Activated naive CD4-positive, alpha-beta T cell treated with anti-CD3 and anti-CD28 coated beads, Interleukin-2, amount 50 U/mL, for 72 hours (primary cell): Measurements from ENCODE around the gene RNF43. TPM values are rescaled to one million over a fixed set of nuclear protein-coding genes. Genes with fewer than 3 reads are reported as not detected.
"Not testable (repeated sequence)": the region's sequence is repeated elsewhere in the genome, so short reads cannot be mapped to it uniquely, and the experiment has no call there.

Source experiments
- ATAC-seq, 2 donors: fragments of 150-1000 bp; cut with Tn5 transposase; 2 replicates each; pipeline ENCODE4 v1.10.0; 2021; ENCODE audit warnings: mild to moderate bottlenecking in 2 of 2, moderate library complexity in 2 of 2
- DNase-seq, 2 donors: peaks; one replicate each; pipeline ENCODE4 v3.0.0; 2021 to 2022; ENCODE audit warnings: low spot score in 2 of 2
- H3K27ac Mint-ChIP-seq, 2 donors: one replicate each; pipeline ENCODE4 v1.8.0; 2022; ENCODE audit warnings: mild to moderate bottlenecking in 2 of 2, mixed read lengths in 2 of 2
- H3K36me3 Mint-ChIP-seq, 2 donors: one replicate each; pipeline ENCODE4 v1.8.0; 2022; ENCODE audit warnings: mixed read lengths in 2 of 2
- H3K9me3 Mint-ChIP-seq, 2 donors: one replicate each; pipeline ENCODE4 v1.8.0; 2022; ENCODE audit warnings: mixed read lengths in 2 of 2
- total RNA-seq, 2 donors: library from RNA; stranded (reverse); gene quantifications; one replicate each; pipeline ENCODE4 v1.2.3, GENCODE V29; 2022

The RNF43 gene
- total RNA-seq, 2 donors from 2014 or later: 2.5 to 2.9 TPM

GRCh38 chr17:58412961-58413586, 4.3 kb downstream of the RNF43 start:
- ATAC-seq (peak in 1 of 2 donors; percentile 35), DNase-seq (no peak)
- no peak overlapping the region for H3K27ac Mint-ChIP-seq
- H3K36me3 Mint-ChIP-seq: no peaks in the 10 kb centered on the region
- H3K9me3 Mint-ChIP-seq: no peaks in the 10 kb centered on the region

DNA sequence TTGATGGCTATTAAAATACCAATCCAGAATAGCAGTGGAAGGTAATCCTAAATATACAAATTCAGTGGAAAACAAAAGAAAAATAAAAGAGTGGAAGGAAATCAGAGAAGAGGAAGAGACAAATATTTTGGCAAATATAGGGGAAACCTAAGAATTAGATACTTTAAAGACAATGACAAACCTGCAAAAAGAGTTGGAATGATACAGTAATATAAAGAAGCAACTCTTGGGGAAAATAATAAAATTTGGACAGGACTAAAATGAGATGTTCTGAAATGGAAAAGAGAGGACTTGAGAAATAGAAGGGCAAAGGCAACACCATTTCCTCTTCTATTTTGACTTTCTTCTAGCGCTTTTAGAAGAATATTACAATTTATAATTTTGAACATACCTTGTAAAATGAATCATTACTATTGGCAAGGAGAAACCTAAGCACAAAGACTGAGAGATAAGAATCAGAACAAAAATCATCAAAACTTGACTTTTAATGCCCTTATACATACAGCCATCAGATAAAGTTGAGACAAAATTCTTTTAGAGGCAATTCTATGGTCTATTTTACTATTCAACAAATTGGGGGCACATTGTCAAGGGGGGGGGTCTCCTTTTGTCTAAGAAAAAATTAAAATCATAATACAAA, 5.2 kb downstream of the RNF43 start:
- DNase-seq: no peak
- no peaks in the 10 kb centered on the region for H3K9me3 Mint-ChIP-seq
- ATAC-seq: no peak
- no peak overlapping the region for H3K27ac Mint-ChIP-seq
- no peaks in the 10 kb centered on the region for H3K36me3 Mint-ChIP-seq

GRCh38 chr17:58411408-58411894, 5.9 kb downstream of the RNF43 start:
- DNase-seq (no peak), ATAC-seq (no peak)
- no peaks in the 10 kb centered on the region for H3K9me3 Mint-ChIP-seq
- H3K36me3 Mint-ChIP-seq: no peaks in the 10 kb centered on the region
- H3K27ac Mint-ChIP-seq: no peak overlapping the region

DNA sequence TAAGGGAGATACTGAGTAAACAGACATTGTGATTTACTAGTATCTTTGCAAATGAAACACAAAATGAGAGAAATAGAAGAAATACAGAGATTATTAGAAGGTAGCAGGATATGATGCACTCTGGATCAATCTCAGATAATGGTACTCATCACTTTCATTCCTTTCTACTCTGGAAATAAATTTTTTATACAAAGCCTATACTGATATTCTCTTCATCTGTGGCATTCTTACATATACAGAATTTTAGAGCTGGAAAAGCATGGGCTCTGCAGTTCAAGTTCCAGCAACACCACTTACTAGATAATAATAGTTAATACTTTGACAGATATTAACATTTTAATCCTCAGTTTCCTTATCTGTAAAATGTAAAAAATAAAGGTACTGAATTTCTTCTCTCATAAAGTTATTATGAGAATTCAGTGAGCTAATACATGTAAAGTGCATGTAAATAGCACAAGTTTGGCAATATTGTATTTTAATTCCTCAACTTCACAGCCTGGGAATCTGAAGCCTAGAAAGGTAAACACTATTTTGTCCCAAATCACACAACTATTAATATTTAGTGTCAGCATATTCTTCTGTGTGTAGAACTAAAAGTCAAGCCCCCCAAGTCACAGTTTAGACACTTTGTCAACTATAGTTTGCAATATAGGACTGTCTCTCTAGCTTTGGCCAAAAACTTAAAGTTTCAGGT, 6.5 kb downstream of the RNF43 start:
- no peak for ATAC-seq
- H3K36me3 Mint-ChIP-seq: no peaks in the 10 kb centered on the region
- H3K9me3 Mint-ChIP-seq: no peaks in the 10 kb centered on the region
- H3K27ac Mint-ChIP-seq: no peak overlapping the region
- DNase-seq: no peak

DNA sequence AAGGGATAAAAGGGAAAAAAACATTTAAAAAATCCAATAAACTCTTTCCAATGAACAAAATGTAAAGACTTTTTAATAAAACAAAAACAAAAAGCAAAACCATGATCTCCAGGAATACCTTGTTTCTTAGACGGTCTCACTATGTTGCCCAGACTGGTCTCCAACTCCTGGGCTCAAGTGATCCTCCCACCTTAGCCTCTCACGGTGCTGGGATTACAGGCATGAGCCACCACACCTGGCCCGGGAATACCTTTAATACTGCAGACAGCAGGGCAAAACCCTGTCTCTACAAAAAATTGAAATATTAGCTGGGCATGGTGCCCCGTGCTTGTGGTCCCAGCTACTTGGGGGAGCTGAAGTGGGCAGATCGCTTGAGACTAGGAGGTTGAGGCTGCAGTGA, 7.9 kb downstream of the RNF43 start:
- ATAC-seq (no peak), DNase-seq (no peak)
- Mint-ChIP-seq H3K36me3 (no peaks in the 10 kb centered on the region), H3K27ac (no peak overlapping the region), H3K9me3 (no peaks in the 10 kb centered on the region)

- Mint-ChIP-seq H3K9me3 (no peaks in the 10 kb centered on the region), H3K27ac (no peak overlapping the region), H3K36me3 (no peaks in the 10 kb centered on the region)
- DNase-seq: no peak
- no peak for ATAC-seq
These were observed 14.0 kb downstream of the RNF43 start for GRCh38 chr17:58403311-58403710.

- peak overlapping the region in 1 of 2 donors; percentile 65 for H3K27ac Mint-ChIP-seq
- no peaks in the 10 kb centered on the region for H3K36me3 Mint-ChIP-seq
- ATAC-seq: no peak
- no peak for DNase-seq
- no peaks in the 10 kb centered on the region for H3K9me3 Mint-ChIP-seq
These were observed 14.7 kb downstream of the RNF43 start for GRCh38 chr17:58402679-58403078.

- Mint-ChIP-seq H3K36me3 (no peaks in the 10 kb centered on the region), H3K27ac (peak overlapping the region; percentile 11 to 65)
- ATAC-seq: peak; percentile 87 to 89
These were observed 15.3 kb downstream of the RNF43 start for GRCh38 chr17:58402047-58402446.

DNA sequence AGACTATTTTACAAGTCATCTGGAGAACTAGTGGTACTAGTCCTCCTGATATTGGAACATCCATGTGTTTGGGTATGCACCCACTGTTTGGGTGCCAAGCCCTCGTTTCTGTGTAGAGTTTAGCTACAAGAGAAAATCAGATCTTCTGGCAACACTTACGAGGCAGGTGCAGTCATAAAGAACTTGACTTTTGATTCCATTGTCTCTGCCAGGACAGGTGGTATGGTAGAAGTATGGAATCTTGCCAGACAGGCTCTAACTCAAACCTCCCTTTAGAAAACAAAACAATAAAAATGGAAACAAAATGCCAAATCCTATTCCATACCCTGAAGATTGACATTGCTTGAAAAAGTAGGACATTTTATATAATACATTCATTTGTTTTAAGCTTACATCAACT, 16.0 kb downstream of the RNF43 start:
- DNase-seq (no peak), ATAC-seq (no peak)
- Mint-ChIP-seq H3K9me3 (no peaks in the 10 kb centered on the region), H3K27ac (no peak overlapping the region), H3K36me3 (no peaks in the 10 kb centered on the region)

More at GRCh38 chr17:58402047-58402446, 15.3 kb downstream of the RNF43 start:
- DNase-seq: no peak
- no peaks in the 10 kb centered on the region for H3K9me3 Mint-ChIP-seq

GRCh38 chr17:58400826-58401225, 16.5 kb downstream of the RNF43 start:
- no peak for ATAC-seq
- no peak for DNase-seq
- Mint-ChIP-seq H3K9me3 (no peaks in the 10 kb centered on the region), H3K36me3 (no peaks in the 10 kb centered on the region), H3K27ac (no peak overlapping the region)

DNA sequence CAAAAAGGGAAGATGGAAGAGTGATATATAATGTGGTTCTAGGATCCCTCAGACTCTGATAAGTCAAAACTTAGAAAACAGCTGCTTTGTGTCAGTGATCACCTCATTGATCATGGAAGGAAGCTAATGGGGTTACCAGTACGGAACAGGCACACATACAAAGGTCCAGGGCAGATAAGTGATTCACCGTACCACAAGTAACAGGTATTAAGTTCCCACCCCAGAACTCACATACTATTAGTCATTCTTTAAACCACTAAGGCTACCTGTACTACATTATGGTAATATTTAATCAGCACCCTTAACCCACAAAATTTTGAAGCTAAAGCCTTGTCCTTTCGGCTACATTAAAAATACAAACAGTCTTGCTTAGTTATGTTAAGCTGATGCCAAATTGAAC, 17.4 kb downstream of the RNF43 start:
- H3K27ac Mint-ChIP-seq: no peak overlapping the region
- H3K36me3 Mint-ChIP-seq: no peaks in the 10 kb centered on the region
- H3K9me3 Mint-ChIP-seq: no peaks in the 10 kb centered on the region
- ATAC-seq: peak; percentile 55 to 58
- no peak for DNase-seq

DNA sequence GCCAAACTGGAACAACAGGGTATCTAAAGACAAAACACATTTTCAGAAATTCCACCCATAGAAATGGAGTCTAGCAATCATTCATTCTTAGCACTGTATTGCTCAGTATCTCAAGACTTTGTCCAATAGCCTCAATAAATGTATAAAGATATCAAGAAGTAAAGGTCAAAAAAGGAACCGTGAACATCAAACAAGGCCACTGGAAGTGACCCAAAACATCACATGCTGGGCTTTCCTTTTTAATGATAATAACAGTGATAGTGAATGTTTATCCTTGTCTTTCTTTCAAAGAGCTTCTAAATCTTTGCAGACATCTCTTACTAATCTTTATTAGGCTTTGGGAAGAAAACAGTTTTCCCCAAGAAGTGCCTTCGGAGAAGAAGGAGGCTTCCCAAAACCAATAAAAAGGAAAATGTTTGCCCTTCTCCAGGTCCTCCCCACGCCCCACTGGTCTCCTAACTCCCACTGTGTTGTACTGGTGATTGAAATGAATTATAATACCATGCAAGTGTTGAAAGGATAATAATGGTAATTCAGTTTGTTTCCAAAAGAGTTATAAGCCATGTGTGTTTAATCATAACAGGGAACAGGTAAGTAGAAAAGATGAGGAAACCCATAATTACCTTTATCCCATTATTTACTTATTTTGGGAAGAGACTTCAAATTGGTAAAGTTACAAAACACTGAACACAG, 18.6 kb downstream of the RNF43 start:
- H3K9me3 Mint-ChIP-seq: no peaks in the 10 kb centered on the region
- H3K36me3 Mint-ChIP-seq: no peaks in the 10 kb centered on the region
- no peak for ATAC-seq
- H3K27ac Mint-ChIP-seq: no peak overlapping the region
- no peak for DNase-seq

GRCh38 chr17:58397421-58397820, 19.9 kb downstream of the RNF43 start:
- not testable (repeated sequence) for H3K27ac Mint-ChIP-seq, ATAC-seq, DNase-seq, H3K36me3 Mint-ChIP-seq, H3K9me3 Mint-ChIP-seq

- no peaks in the 10 kb centered on the region for H3K36me3 Mint-ChIP-seq
- no peak for DNase-seq
- no peak overlapping the region for H3K27ac Mint-ChIP-seq
- ATAC-seq: no peak
- no peaks in the 10 kb centered on the region for H3K9me3 Mint-ChIP-seq
These were observed 21.2 kb downstream of the RNF43 start for GRCh38 chr17:58396173-58396572.

GRCh38 chr17:58394534-58395223, 22.7 kb downstream of the RNF43 start:
- Mint-ChIP-seq H3K27ac (no peak overlapping the region), H3K36me3 (no peaks in the 10 kb centered on the region)
- ATAC-seq: no peak

GRCh38 chr17:58391302-58391984, 25.9 kb downstream of the RNF43 start:
- no peak for ATAC-seq
- DNase-seq: no peak
- no peaks in the 10 kb centered on the region for H3K36me3 Mint-ChIP-seq
- H3K27ac Mint-ChIP-seq: peak overlapping the region in 1 of 2 donors; percentile 52
- H3K9me3 Mint-ChIP-seq: no peaks in the 10 kb centered on the region

More at GRCh38 chr17:58394534-58395223, 22.7 kb downstream of the RNF43 start:
- DNase-seq: no peak
- H3K9me3 Mint-ChIP-seq: no peaks in the 10 kb centered on the region
